ENCODE measurements around the gene PLBD2. TPM values are rescaled to one million over a fixed set of nuclear protein-coding genes. Genes with fewer than 3 reads are reported as not detected.
A peak's percentile ranks its signal among the peaks of the same experiment; 100 is the strongest.

Gene PLBD2
- total and polyA plus RNA-seq, 4 donors, result 12.1 to 31.2 (median 19.6) TPM

DNA sequence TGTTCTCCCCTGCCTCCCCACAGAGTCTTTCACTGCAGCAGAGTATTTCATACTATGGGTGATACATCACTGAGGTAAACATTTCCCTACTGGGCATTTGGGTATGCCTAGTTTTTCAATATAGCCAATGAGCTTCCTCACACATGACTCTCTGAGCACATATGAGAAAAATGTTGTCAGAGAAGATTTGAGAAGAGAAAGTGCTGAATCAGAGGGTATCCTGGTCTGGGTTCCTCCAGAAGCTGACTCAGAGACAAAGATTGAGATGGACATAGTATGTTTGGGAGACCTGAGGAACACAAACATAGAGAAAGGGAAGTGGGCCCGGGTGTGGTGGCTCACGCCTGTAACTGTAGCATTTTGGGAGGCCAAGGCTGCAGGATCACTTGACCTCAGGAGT is 36.0 kb upstream of the PLBD2 start:
- Histone ChIP-seq H3K4me3 (ENCODE audit: low read depth in 1 of 3, low read length in 3 of 3) (no peak overlapping the region), H3K9me3 (ENCODE audit: control insufficient read depth in 4 of 4, low read length in 3 of 4) (no peaks in the 10 kb centered on the region), H3K9ac (ENCODE audit: low read depth in 1 of 2, low read length in 2 of 2) (no peak overlapping the region), H3K27me3 (ENCODE audit: control insufficient read depth in 4 of 4, insufficient read depth in 4 of 4, low read length in 3 of 4) (no peaks in the 10 kb centered on the region), H3K36me3 (ENCODE audit: control insufficient read depth in 4 of 4, insufficient read depth in 3 of 4, low read depth in 1 of 4, low read length in 3 of 4) (peaks cover 5 to 27% (median 21%) of the 10 kb centered on the region in 4 donors), H3K27ac (ENCODE audit: low read depth in 1 of 2, low read length in 2 of 2) (no peak overlapping the region), H3K4me1 (ENCODE audit: control insufficient read depth in 4 of 4, insufficient read depth in 4 of 4, low read length in 3 of 4) (peaks cover 0 to 5% (median 2%) of the 10 kb centered on the region in 4 donors)
- TF ChIP-seq NR2F2 (IDR thresholded peaks at IDR 0.05), result no peak
- TF ChIP-seq, protein P1, sequence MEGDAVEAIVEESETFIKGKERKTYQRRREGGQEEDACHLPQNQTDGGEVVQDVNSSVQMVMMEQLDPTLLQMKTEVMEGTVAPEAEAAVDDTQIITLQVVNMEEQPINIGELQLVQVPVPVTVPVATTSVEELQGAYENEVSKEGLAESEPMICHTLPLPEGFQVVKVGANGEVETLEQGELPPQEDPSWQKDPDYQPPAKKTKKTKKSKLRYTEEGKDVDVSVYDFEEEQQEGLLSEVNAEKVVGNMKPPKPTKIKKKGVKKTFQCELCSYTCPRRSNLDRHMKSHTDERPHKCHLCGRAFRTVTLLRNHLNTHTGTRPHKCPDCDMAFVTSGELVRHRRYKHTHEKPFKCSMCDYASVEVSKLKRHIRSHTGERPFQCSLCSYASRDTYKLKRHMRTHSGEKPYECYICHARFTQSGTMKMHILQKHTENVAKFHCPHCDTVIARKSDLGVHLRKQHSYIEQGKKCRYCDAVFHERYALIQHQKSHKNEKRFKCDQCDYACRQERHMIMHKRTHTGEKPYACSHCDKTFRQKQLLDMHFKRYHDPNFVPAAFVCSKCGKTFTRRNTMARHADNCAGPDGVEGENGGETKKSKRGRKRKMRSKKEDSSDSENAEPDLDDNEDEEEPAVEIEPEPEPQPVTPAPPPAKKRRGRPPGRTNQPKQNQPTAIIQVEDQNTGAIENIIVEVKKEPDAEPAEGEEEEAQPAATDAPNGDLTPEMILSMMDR (IDR thresholded peaks at IDR 0.05; ENCODE audit: low read depth, low read length, missing input control), result no peak
- TF ChIP-seq JUND (IDR thresholded peaks at IDR 0.05), result no peak
- no peak for TF ChIP-seq TAF1 (conservative IDR thresholded peaks at IDR 0.05)
- TF ChIP-seq, protein P2, sequence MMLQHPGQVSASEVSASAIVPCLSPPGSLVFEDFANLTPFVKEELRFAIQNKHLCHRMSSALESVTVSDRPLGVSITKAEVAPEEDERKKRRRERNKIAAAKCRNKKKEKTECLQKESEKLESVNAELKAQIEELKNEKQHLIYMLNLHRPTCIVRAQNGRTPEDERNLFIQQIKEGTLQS (IDR thresholded peaks at IDR 0.05), result no peak
- no peak for TF ChIP-seq SP1 (IDR thresholded peaks at IDR 0.05)
- no peak for TF ChIP-seq RAD21 (IDR thresholded peaks at IDR 0.05)
- no peak for DNase-seq (ENCODE audit: low spot score)
- 91% methylated on average over 2 of the region's 2 CpGs for WGBS

DNA sequence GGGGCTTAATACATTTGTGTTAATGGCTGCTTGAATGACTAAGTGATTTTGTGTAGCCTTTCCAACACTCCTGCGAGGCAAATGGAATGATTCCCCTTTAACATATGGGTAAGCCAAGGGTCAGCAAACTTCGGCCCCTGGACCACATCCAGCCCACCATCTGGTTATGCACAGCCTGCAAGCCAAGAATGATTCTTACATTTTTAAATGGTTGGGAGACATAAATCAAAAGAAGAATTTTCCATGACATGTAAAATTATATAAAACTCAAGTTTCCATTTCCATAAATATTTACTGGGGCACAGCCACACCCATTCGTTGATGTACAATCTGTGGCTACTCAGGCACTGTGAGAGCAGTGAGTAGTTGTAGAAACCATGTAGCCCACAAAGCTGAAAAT is 32.5 kb upstream of the PLBD2 start:
- Histone ChIP-seq H3K36me3 (ENCODE audit: control insufficient read depth in 4 of 4, insufficient read depth in 3 of 4, low read depth in 1 of 4, low read length in 3 of 4) (peaks cover 1 to 10% (median 5%) of the 10 kb centered on the region in 4 donors), H3K9ac (ENCODE audit: low read depth in 1 of 2, low read length in 2 of 2) (no peak overlapping the region), H3K27me3 (ENCODE audit: control insufficient read depth in 4 of 4, insufficient read depth in 4 of 4, low read length in 3 of 4) (no peaks in the 10 kb centered on the region), H3K27ac (ENCODE audit: low read depth in 1 of 2, low read length in 2 of 2) (no peak overlapping the region), H3K4me1 (ENCODE audit: control insufficient read depth in 4 of 4, insufficient read depth in 4 of 4, low read length in 3 of 4) (peaks cover 0 to 5% (median 2%) of the 10 kb centered on the region in 4 donors), H3K4me3 (ENCODE audit: low read depth in 1 of 3, low read length in 3 of 3) (no peak overlapping the region), H3K9me3 (ENCODE audit: control insufficient read depth in 4 of 4, low read length in 3 of 4) (no peaks in the 10 kb centered on the region)
- peak; percentile 18 for TF ChIP-seq SP1 (IDR thresholded peaks at IDR 0.05)
- TF ChIP-seq RXRA (IDR thresholded peaks at IDR 0.05), result peak; percentile 15 to 45
- TF ChIP-seq HNF4G (IDR thresholded peaks at IDR 0.05), result no peak
- peak; percentile 96 for TF ChIP-seq NR2F2 (IDR thresholded peaks at IDR 0.05)
- DNase-seq (ENCODE audit: low spot score), result no peak
- WGBS, result 51% methylated on average over 3 of the region's 3 CpGs

DNA sequence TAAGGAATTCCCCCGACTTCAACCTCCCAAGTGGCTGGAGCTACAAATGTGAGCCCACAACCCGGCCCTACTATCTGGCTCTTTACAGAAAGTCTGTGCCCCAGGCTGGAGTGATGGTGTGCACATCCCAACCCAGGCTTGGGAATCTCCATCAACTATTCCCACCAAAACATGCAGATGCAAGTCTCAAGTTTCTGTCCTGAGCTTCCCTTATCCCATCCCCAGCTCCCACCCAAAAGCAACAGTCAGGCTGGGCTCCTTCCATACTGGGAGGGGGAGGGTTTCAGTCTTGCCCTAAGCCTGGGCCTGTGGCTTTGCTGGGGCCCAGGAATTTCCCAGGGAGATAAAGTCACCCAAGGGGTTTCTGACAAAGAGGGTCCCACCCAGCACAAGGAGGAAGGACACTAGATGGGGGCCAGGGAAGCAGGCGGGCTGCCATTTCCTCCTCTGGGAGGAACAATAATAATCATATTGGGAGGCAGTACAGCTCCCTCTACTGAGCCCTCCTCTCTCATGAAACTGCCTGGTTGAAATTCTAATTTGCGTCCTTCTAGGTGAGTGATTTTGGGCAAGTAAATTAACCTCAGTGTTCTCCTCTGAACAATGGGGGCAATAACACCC is 31.5 kb upstream of the PLBD2 start:
- 84% methylated on average over 4 of the region's 4 CpGs for WGBS
- H3K4me1 ChIP-seq (ENCODE audit: control insufficient read depth in 4 of 4, insufficient read depth in 4 of 4, low read length in 3 of 4), result peaks cover 0 to 5% (median 2%) of the 10 kb centered on the region in 4 donors
- H3K27ac ChIP-seq (ENCODE audit: low read depth in 1 of 2, low read length in 2 of 2), result no peak overlapping the region
- TF ChIP-seq FOXA1 (IDR thresholded peaks at IDR 0.05) (no peak), GABPA (IDR thresholded peaks at IDR 0.05 in 1 of 2, conservative IDR thresholded peaks at IDR 0.05 in 1 of 2) (no peak), FOXA2 (IDR thresholded peaks at IDR 0.05) (no peak), YY1 (IDR thresholded peaks at IDR 0.05) (no peak), RXRA (IDR thresholded peaks at IDR 0.05) (no peak)
- TF ChIP-seq, protein P1 (IDR thresholded peaks at IDR 0.05; ENCODE audit: low read depth, low read length, missing input control), result no peak
- TF ChIP-seq, protein P3, sequence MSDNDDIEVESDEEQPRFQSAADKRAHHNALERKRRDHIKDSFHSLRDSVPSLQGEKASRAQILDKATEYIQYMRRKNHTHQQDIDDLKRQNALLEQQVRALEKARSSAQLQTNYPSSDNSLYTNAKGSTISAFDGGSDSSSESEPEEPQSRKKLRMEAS (IDR thresholded peaks at IDR 0.05), result no peak
- TF ChIP-seq, protein P4, sequence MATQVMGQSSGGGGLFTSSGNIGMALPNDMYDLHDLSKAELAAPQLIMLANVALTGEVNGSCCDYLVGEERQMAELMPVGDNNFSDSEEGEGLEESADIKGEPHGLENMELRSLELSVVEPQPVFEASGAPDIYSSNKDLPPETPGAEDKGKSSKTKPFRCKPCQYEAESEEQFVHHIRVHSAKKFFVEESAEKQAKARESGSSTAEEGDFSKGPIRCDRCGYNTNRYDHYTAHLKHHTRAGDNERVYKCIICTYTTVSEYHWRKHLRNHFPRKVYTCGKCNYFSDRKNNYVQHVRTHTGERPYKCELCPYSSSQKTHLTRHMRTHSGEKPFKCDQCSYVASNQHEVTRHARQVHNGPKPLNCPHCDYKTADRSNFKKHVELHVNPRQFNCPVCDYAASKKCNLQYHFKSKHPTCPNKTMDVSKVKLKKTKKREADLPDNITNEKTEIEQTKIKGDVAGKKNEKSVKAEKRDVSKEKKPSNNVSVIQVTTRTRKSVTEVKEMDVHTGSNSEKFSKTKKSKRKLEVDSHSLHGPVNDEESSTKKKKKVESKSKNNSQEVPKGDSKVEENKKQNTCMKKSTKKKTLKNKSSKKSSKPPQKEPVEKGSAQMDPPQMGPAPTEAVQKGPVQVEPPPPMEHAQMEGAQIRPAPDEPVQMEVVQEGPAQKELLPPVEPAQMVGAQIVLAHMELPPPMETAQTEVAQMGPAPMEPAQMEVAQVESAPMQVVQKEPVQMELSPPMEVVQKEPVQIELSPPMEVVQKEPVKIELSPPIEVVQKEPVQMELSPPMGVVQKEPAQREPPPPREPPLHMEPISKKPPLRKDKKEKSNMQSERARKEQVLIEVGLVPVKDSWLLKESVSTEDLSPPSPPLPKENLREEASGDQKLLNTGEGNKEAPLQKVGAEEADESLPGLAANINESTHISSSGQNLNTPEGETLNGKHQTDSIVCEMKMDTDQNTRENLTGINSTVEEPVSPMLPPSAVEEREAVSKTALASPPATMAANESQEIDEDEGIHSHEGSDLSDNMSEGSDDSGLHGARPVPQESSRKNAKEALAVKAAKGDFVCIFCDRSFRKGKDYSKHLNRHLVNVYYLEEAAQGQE (IDR thresholded peaks at IDR 0.05), result no peak
- peaks cover 0 to 9% (median 4%) of the 10 kb centered on the region in 4 donors for H3K36me3 ChIP-seq (ENCODE audit: control insufficient read depth in 4 of 4, insufficient read depth in 3 of 4, low read depth in 1 of 4, low read length in 3 of 4)
- no peaks in the 10 kb centered on the region for H3K27me3 ChIP-seq (ENCODE audit: control insufficient read depth in 4 of 4, insufficient read depth in 4 of 4, low read length in 3 of 4)
- no peak overlapping the region for H3K9ac ChIP-seq (ENCODE audit: low read depth in 1 of 2, low read length in 2 of 2)
- no peak overlapping the region for H3K4me3 ChIP-seq (ENCODE audit: low read depth in 1 of 3, low read length in 3 of 3)
- no peaks in the 10 kb centered on the region for H3K9me3 ChIP-seq (ENCODE audit: control insufficient read depth in 4 of 4, low read length in 3 of 4)
- DNase-seq (ENCODE audit: low spot score), result no peak
